GM23248 (cell line): Measurements from ENCODE around the gene SUGCT. TPM values are rescaled to one million over a fixed set of nuclear protein-coding genes. Genes with fewer than 3 reads are reported as not detected.

Experiments
- DNase-seq: peaks from one replicate; pipeline ENCODE4 v3.0.0-alpha.2; 2015
- H2AFZ ChIP-seq: fragments of 200-600 bp; sonication (generic); 2 replicates; pipeline ENCODE4 v1.6.1; 2016; ENCODE audit warnings: antibody characterized with exemption
- H3F3A ChIP-seq: fragments of 200-600 bp; sonication (generic); 2 replicates; pipeline ENCODE4 v1.6.1; 2016; ENCODE audit warnings: mild to moderate bottlenecking, antibody characterized with exemption, mixed run types; ENCODE audit not compliant: insufficient read depth
- H3K27ac ChIP-seq: fragments of 200-600 bp; sonication (generic); 2 replicates; pipeline ENCODE4 v1.5.1; 2016; ENCODE audit warnings: mild to moderate bottlenecking
- H3K27me3 ChIP-seq: fragments of 200-600 bp; sonication (generic); replicated peaks from 2 replicates; pipeline ENCODE4 v1.6.1; 2016; ENCODE audit warnings: mild to moderate bottlenecking; ENCODE audit not compliant: insufficient read depth
- H3K36me3 ChIP-seq: fragments of 200-600 bp; sonication (generic); 2 replicates; pipeline ENCODE4 v1.6.1; 2016; ENCODE audit warnings: low read depth, mild to moderate bottlenecking
- H3K4me1 ChIP-seq: fragments of 200-600 bp; sonication (generic); 2 replicates; pipeline ENCODE4 v1.6.1; 2016; ENCODE audit warnings: mild to moderate bottlenecking; ENCODE audit not compliant: insufficient read depth
- H3K4me2 ChIP-seq: fragments of 200-600 bp; sonication (generic); one replicate; pipeline ENCODE4 v1.6.1; 2016; ENCODE audit warnings: mild to moderate bottlenecking; ENCODE audit not compliant: unreplicated experiment
- H3K4me3 ChIP-seq: fragments of 200-600 bp; sonication (generic); 2 replicates; pipeline ENCODE4 v1.5.1; 2016; ENCODE audit warnings: mild to moderate bottlenecking
- H3K79me2 ChIP-seq: fragments of 200-600 bp; sonication (generic); 2 replicates; pipeline ENCODE4 v1.6.1; 2016; ENCODE audit warnings: mild to moderate bottlenecking; ENCODE audit not compliant: insufficient read depth
- H3K9ac ChIP-seq: fragments of 200-600 bp; sonication (generic); 2 replicates; pipeline ENCODE4 v1.6.1; 2016; ENCODE audit warnings: mild to moderate bottlenecking
- H3K9me2 ChIP-seq: fragments of 200-600 bp; sonication (generic); 2 replicates; pipeline ENCODE4 v1.6.1; 2016; ENCODE audit warnings: mixed run types, mild to moderate bottlenecking, moderate library complexity; ENCODE audit not compliant: insufficient read depth
- H3K9me3 ChIP-seq: fragments of 200-600 bp; sonication (generic); one replicate; pipeline ENCODE4 v1.6.1; 2017; ENCODE audit warnings: low read depth
- H4K20me1 ChIP-seq: fragments of 200-600 bp; sonication (generic); 2 replicates; pipeline ENCODE4 v1.6.0; 2016; ENCODE audit not compliant: insufficient read depth
- EZH2 ChIP-seq: fragments of 200-600 bp; sonication (generic); IDR thresholded peaks from 2 replicates; pipeline ENCODE4 v1.6.1; 2018; ENCODE audit warnings: antibody characterized with exemption, mild to moderate bottlenecking; ENCODE audit not compliant: insufficient read depth, poor library complexity, severe bottlenecking
- EZH2phosphoT487 ChIP-seq: fragments of 200-600 bp; sonication (generic); IDR thresholded peaks from 2 replicates; pipeline ENCODE4 v1.6.1; 2018; ENCODE audit warnings: antibody characterized with exemption, moderate library complexity, mild to moderate bottlenecking, low read depth; ENCODE audit not compliant: insufficient read depth
- WGBS, 2 experiments: methylation state at CpG; one replicate each; pipeline ENCODE4 v1.1.6; 2015 to 2017; ENCODE audit warnings: low lambda C conversion rate in 2 of 2, low coverage in 1 of 2; ENCODE audit errors: missing lambda C conversion rate in 2 of 2; 5-methylcytosine and 5-hydroxymethylcytosine counted together
- in situ Hi-C: fragments of 300-500 bp; cut with MboI; formaldehyde crosslinking; loops from 2 replicates; pipeline ENCODE4 v1.15.0; 2020
- polyA plus RNA-seq: library from polyadenylated mRNA; unstranded; fragments of >200 nt; fragmentation: Nextera tagmentation; extraction: Ambion mirVana; gene quantifications from 2 replicates; pipeline ENCODE4 v1.2.1, GENCODE V29; 2016
- total RNA-seq: library from RNA; depleted of rRNA; stranded (reverse); fragments of >200 nt; shearing (Covaris generic); gene quantifications from 2 replicates; pipeline ENCODE4 v1.2.3, GENCODE V29; 2014

The SUGCT gene
- total and polyA plus RNA-seq, 2 experiments from 2014 or later: 2.2 to 7.1 TPM

GRCh38 chr7:40847921-40848320 lies 713.1 kb downstream of the SUGCT start:
- no peak for TF ChIP-seq EZH2
- no peak for TF ChIP-seq EZH2phosphoT487
- in situ Hi-C loops: no loop called here
- WGBS, 2 experiments: 52 to 60% methylated on average over 2 of the region's 2 CpGs
- no peak overlapping the region for H3K9ac ChIP-seq
- no peaks in the 10 kb centered on the region for H3K4me1 ChIP-seq
- DNase-seq: no peak
- H3K9me2 ChIP-seq: no peaks in the 10 kb centered on the region
- no peak overlapping the region for H2AFZ ChIP-seq
- H3K27me3 ChIP-seq: no peaks in the 10 kb centered on the region
- H3K4me3 ChIP-seq: no peak overlapping the region
- H4K20me1 ChIP-seq: no peaks in the 10 kb centered on the region
- no peaks in the 10 kb centered on the region for H3K79me2 ChIP-seq
- no peak overlapping the region for H3K4me2 ChIP-seq
- H3F3A ChIP-seq: no peaks in the 10 kb centered on the region
- no peaks in the 10 kb centered on the region for H3K9me3 ChIP-seq
- no peak overlapping the region for H3K27ac ChIP-seq
- H3K36me3 ChIP-seq: no peaks in the 10 kb centered on the region

- Histone ChIP-seq H3K79me2 (no peaks in the 10 kb centered on the region), H3F3A (no peaks in the 10 kb centered on the region), H3K4me3 (no peak overlapping the region), H2AFZ (no peak overlapping the region), H3K36me3 (no peaks in the 10 kb centered on the region), H3K27me3 (no peaks in the 10 kb centered on the region), H3K9me3 (no peaks in the 10 kb centered on the region), H3K4me2 (no peak overlapping the region), H3K9ac (no peak overlapping the region), H4K20me1 (no peaks in the 10 kb centered on the region), H3K9me2 (no peaks in the 10 kb centered on the region), H3K27ac (no peak overlapping the region), H3K4me1 (no peaks in the 10 kb centered on the region)
- no peak for DNase-seq
- in situ Hi-C loops: no loop called here
- TF ChIP-seq EZH2 (no peak), EZH2phosphoT487 (no peak)
- 91 to 92% methylated on average over 3 of the region's 3 CpGs for WGBS, 2 experiments
These were observed 713.9 kb downstream of the SUGCT start for GRCh38 chr7:40848541-40849221.

GRCh38 chr7:40850017-40850416 lies 715.2 kb downstream of the SUGCT start:
- Histone ChIP-seq H3K9ac (no peak overlapping the region), H3F3A (no peaks in the 10 kb centered on the region), H3K9me2 (no peaks in the 10 kb centered on the region), H3K4me2 (no peak overlapping the region), H4K20me1 (no peaks in the 10 kb centered on the region), H3K4me1 (no peaks in the 10 kb centered on the region), H3K9me3 (no peaks in the 10 kb centered on the region), H3K36me3 (no peaks in the 10 kb centered on the region), H3K27ac (no peak overlapping the region), H2AFZ (no peak overlapping the region), H3K27me3 (no peaks in the 10 kb centered on the region), H3K79me2 (no peaks in the 10 kb centered on the region), H3K4me3 (no peak overlapping the region)
- peak; percentile 48 for DNase-seq
- TF ChIP-seq EZH2: no peak
- TF ChIP-seq EZH2phosphoT487: no peak
- WGBS, 2 experiments: 74% methylated on average over 3 of the region's 3 CpGs
- in situ Hi-C loops: no loop called here

GRCh38 chr7:40851001-40851400 lies 716.2 kb downstream of the SUGCT start:
- in situ Hi-C loops: no loop called here
- H3F3A ChIP-seq: no peaks in the 10 kb centered on the region

More at GRCh38 chr7:40851001-40851400, 716.2 kb downstream of the SUGCT start:
- no peaks in the 10 kb centered on the region for H3K9me2 ChIP-seq
- no peaks in the 10 kb centered on the region for H3K36me3 ChIP-seq
- no peak overlapping the region for H3K27ac ChIP-seq
- no peak overlapping the region for H3K4me2 ChIP-seq
- TF ChIP-seq EZH2phosphoT487: no peak
- no peak for TF ChIP-seq EZH2
- H3K4me3 ChIP-seq: no peak overlapping the region
- no peaks in the 10 kb centered on the region for H3K27me3 ChIP-seq
- WGBS, 2 experiments: 92 to 94% methylated on average over 3 of the region's 3 CpGs
- H3K9me3 ChIP-seq: no peaks in the 10 kb centered on the region
- H3K4me1 ChIP-seq: no peaks in the 10 kb centered on the region
- H2AFZ ChIP-seq: no peak overlapping the region
- no peak for DNase-seq
- no peaks in the 10 kb centered on the region for H3K79me2 ChIP-seq
- H4K20me1 ChIP-seq: no peaks in the 10 kb centered on the region
- no peak overlapping the region for H3K9ac ChIP-seq
